HEK293T (cell line): ENCODE data around the gene CPLX4.

ENCODE experiments used
- ARNT ChIP-seq: fragments of 450-650 bp; IDR thresholded peaks from 2 replicates; pipeline ENCODE4 v1.6.1; 2017; ENCODE audit warnings: mild to moderate bottlenecking
- BHLHE40 ChIP-seq: fragments of 450-650 bp; IDR thresholded peaks from 2 replicates; pipeline ENCODE4 v1.6.1; 2016; ENCODE audit warnings: mild to moderate bottlenecking, moderate library complexity, borderline replicate concordance
- ELF4 ChIP-seq: fragments of 450-650 bp; IDR thresholded peaks from 2 replicates; pipeline ENCODE4 v1.6.1; 2017; ENCODE audit warnings: antibody characterized with exemption
- FOXA1 ChIP-seq: fragments of 450-650 bp; IDR thresholded peaks from 2 replicates; pipeline ENCODE4 v1.6.1; 2016; ENCODE audit warnings: mild to moderate bottlenecking
- FOXK2 ChIP-seq: fragments of 450-650 bp; IDR thresholded peaks from 2 replicates; pipeline ENCODE4 v1.6.1; 2016; ENCODE audit warnings: mild to moderate bottlenecking
- FOXM1 ChIP-seq: fragments of 450-650 bp; IDR thresholded peaks from 2 replicates; pipeline ENCODE4 v1.6.1; 2017; ENCODE audit warnings: mild to moderate bottlenecking, borderline replicate concordance
- L3MBTL2 ChIP-seq: fragments of 450-650 bp; conservative IDR thresholded peaks from 2 replicates; pipeline ENCODE4 v1.6.1; 2016; ENCODE audit warnings: mild to moderate bottlenecking
- LEF1 ChIP-seq: fragments of 450-650 bp; IDR thresholded peaks from 2 replicates; pipeline ENCODE4 v1.6.1; 2017; ENCODE audit warnings: mild to moderate bottlenecking, borderline replicate concordance
- SP1 ChIP-seq: fragments of 450-650 bp; IDR thresholded peaks from 2 replicates; pipeline ENCODE4 v1.6.1; 2017
- SUZ12 ChIP-seq: fragments of 450-650 bp; IDR thresholded peaks from 2 replicates; pipeline ENCODE4 v1.6.1; 2016; ENCODE audit warnings: mild to moderate bottlenecking
- TARDBP ChIP-seq: fragments of 450-650 bp; IDR thresholded peaks from 2 replicates; pipeline ENCODE4 v1.6.1; 2016
- ZNF384 ChIP-seq: fragments of 450-650 bp; IDR thresholded peaks from 2 replicates; pipeline ENCODE4 v1.6.1; 2016
- TF ChIP-seq, protein P1 (sequence below): fragments of 450-650 bp; IDR thresholded peaks from 2 replicates; pipeline ENCODE4 v1.6.1; 2016

DNA sequence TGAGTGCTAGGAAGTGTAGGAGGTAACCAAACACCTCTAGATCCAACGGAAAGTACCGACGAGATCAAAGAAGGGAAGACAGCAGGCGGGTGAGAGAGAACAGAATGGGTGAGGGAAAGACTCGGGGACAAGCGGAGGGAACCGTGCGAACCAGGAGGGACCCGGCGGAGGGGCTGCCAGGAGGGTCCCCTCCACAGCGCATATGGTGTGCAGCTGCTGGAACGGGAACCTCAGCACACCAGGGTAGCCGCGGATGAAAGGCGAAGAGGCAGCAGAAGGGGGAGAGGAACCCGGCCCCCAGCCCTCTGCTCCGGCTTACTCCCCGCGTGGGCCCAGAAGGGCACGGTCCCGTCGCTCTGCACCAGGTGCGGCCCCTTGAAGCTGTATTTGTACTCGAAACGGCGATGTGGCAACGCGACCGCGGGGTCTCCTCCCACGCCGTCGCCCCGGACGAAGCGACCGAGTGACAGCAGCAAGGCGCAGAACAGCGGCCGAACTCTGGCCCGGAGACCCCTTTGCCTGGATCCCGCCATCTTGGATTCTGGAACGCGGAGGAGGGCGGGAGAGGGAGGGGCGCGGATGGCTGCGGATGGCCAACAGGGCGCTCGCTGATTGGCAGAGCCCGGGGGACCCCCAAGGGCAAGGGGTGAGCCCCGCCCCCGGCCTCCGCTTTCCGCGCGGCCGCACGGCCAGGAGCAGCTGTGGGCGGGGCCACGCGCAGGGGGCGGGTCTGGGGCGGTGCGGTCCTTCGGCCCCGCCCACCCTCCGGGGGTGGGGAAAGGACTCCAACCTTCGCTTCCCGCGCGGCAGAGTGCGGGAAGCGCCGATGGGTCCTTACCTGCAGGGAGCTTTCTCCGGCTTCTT lies 40.5 kb upstream of the CPLX4 start, which contains the start of gene LMAN1:
- TF ChIP-seq ARNT (no peak), SP1 (no peak), FOXA1 (no peak), FOXK2 (no peak), TARDBP (no peak), FOXM1 (no peak), SUZ12 (no peak), LEF1 (no peak), ZNF384 (no peak), ELF4 (no peak), BHLHE40 (no peak), L3MBTL2 (no peak; the same call in 1 of the 2 replicates)
- TF ChIP-seq, protein P1, sequence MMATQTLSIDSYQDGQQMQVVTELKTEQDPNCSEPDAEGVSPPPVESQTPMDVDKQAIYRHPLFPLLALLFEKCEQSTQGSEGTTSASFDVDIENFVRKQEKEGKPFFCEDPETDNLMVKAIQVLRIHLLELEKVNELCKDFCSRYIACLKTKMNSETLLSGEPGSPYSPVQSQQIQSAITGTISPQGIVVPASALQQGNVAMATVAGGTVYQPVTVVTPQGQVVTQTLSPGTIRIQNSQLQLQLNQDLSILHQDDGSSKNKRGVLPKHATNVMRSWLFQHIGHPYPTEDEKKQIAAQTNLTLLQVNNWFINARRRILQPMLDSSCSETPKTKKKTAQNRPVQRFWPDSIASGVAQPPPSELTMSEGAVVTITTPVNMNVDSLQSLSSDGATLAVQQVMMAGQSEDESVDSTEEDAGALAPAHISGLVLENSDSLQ, result peak; percentile 80
